ENCODE measurements around the gene SOX12.

DNA sequence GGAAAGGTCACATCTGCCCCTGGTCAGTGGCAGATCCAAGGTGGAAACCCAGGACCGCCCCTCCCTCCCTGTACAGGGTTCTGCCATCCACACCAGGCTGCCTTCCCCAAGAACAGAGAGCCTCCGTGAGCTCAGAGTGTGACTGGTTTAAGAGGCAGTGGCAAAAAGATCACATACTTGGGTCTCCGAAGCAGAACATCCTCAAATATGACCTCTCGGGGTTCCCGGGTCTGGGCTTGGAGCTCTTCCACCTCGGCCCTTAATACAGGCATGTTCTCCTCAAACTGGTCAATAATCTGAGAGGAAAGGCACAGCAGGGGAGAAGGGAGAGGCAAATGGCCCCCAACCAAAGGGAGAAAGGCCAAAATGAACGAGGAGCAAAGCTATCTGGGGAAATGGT is 49.6 kb upstream of the SOX12 start:
- TF ChIP-seq, protein P1, sequence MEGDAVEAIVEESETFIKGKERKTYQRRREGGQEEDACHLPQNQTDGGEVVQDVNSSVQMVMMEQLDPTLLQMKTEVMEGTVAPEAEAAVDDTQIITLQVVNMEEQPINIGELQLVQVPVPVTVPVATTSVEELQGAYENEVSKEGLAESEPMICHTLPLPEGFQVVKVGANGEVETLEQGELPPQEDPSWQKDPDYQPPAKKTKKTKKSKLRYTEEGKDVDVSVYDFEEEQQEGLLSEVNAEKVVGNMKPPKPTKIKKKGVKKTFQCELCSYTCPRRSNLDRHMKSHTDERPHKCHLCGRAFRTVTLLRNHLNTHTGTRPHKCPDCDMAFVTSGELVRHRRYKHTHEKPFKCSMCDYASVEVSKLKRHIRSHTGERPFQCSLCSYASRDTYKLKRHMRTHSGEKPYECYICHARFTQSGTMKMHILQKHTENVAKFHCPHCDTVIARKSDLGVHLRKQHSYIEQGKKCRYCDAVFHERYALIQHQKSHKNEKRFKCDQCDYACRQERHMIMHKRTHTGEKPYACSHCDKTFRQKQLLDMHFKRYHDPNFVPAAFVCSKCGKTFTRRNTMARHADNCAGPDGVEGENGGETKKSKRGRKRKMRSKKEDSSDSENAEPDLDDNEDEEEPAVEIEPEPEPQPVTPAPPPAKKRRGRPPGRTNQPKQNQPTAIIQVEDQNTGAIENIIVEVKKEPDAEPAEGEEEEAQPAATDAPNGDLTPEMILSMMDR (IDR thresholded peaks at IDR 0.05; ENCODE audit: insufficient read depth, low read length, poor library complexity, severe bottlenecking) = no peak
- no peak for TF ChIP-seq EZH2phosphoT487 (conservative IDR thresholded peaks at IDR 0.05; ENCODE audit: low read length)
